Caco-2 (cell line): ENCODE results near the gene SPTBN1. TPM values are rescaled to one million over a fixed set of nuclear protein-coding genes. Genes with fewer than 3 reads are reported as not detected.

Experiments
- BruUV-seq: library from RNA; stranded (reverse); fragments of 400-500 nt; replicated peaks from 2 replicates; lab custom pipeline; 2021; lab: Mats Ljungman, UMichigan
- CTCF ChIA-PET: fragments of 300-600 bp; sonication (Branson Sonifier 250); formaldehyde crosslinking; loops from one replicate; lab custom pipeline; 2022; ENCODE audit warnings: antibody characterized with exemption; lab: Charles Lee
- POLR2A ChIA-PET: fragments of 300-600 bp; sonication (Branson Sonifier 250); formaldehyde crosslinking; loops from one replicate; lab custom pipeline; 2022; ENCODE audit warnings: antibody characterized with exemption; lab: Charles Lee
- DNase-seq, 2 experiments: peaks; one replicate each; pipeline versions ENCODE4 v3.0.0 to v3.0.0-alpha.2; 2020 to 2022
- H3K27me3 ChIP-seq: replicated peaks from 2 replicates; pipeline ENCODE4 v1.6.0; 2011; ENCODE audit warnings: low read length; ENCODE audit not compliant: control insufficient read depth, insufficient read depth
- H3K36me3 ChIP-seq: 2 replicates; pipeline ENCODE4 v1.5.1; 2011; ENCODE audit warnings: low read length; ENCODE audit not compliant: control insufficient read depth, insufficient read depth
- H3K4me1 ChIP-seq: fragments of 250-450 bp; sonication (Bioruptor Pico); 2 replicates; pipeline ENCODE4 v1.5.1; 2020; ENCODE audit warnings: mild to moderate bottlenecking
- H3K4me3 ChIP-seq: 2 replicates; pipeline ENCODE4 v1.5.1; 2011; ENCODE audit warnings: low read depth, mild to moderate bottlenecking, control low read depth, low read length
- H3K9me3 ChIP-seq: fragments of 250-450 bp; sonication (Bioruptor Pico); 2 replicates; pipeline ENCODE4 v1.5.1; 2020; ENCODE audit warnings: mild to moderate bottlenecking, moderate library complexity
- H3K27ac Mint-ChIP-seq: one replicate; pipeline ENCODE4 v1.8.0; 2022; ENCODE audit warnings: mixed read lengths; ENCODE audit not compliant: unreplicated experiment
- H3K27me3 Mint-ChIP-seq: one replicate; pipeline ENCODE4 v1.8.0; 2022; ENCODE audit warnings: mixed read lengths; ENCODE audit not compliant: insufficient read depth, unreplicated experiment
- H3K36me3 Mint-ChIP-seq: one replicate; pipeline ENCODE4 v1.8.0; 2022; ENCODE audit warnings: mild to moderate bottlenecking, mixed read lengths; ENCODE audit not compliant: insufficient read depth, unreplicated experiment
- H3K4me1 Mint-ChIP-seq: one replicate; pipeline ENCODE4 v1.8.0; 2022; ENCODE audit warnings: low read depth, mixed read lengths; ENCODE audit not compliant: unreplicated experiment
- H3K4me3 Mint-ChIP-seq: one replicate; pipeline ENCODE4 v1.8.0; 2022; ENCODE audit warnings: mild to moderate bottlenecking, moderate library complexity, mixed read lengths; ENCODE audit not compliant: unreplicated experiment
- H3K9me3 Mint-ChIP-seq: one replicate; pipeline ENCODE4 v1.8.0; 2022; ENCODE audit warnings: mixed read lengths; ENCODE audit not compliant: unreplicated experiment
- intact Hi-C: fragments of 100-400 bp; cut with micrococcal nuclease; formaldehyde crosslinking; loops from one replicate; pipeline ENCODE4 v1.10.0; 2022; ENCODE audit not compliant: unreplicated experiment
- total RNA-seq: library from RNA; stranded (reverse); gene quantifications from 2 replicates; pipeline ENCODE4 v1.2.3, GENCODE V29; 2022
- TF ChIP-seq, protein P1 (sequence below), 2 experiments: fragments of 200-600 bp in 1 of 2; IDR thresholded peaks; 1 replicate in 1 of 2; 2 replicates in 1 of 2; pipeline versions ENCODE4 v1.5.1 to v1.8.0; 2011 to 2022; ENCODE audit warnings: antibody characterized with exemption in 1 of 2, control low read depth in 1 of 2, inconsistent platforms in 1 of 2, low read depth in 1 of 2, low read length in 1 of 2, mild to moderate bottlenecking in 1 of 2, moderate library complexity in 1 of 2; ENCODE audit not compliant: insufficient read depth in 1 of 2, severe bottlenecking in 1 of 2, unreplicated experiment in 1 of 2

Gene SPTBN1
- total RNA-seq, 1 experiment from 2014 or later: 361 TPM

DNA sequence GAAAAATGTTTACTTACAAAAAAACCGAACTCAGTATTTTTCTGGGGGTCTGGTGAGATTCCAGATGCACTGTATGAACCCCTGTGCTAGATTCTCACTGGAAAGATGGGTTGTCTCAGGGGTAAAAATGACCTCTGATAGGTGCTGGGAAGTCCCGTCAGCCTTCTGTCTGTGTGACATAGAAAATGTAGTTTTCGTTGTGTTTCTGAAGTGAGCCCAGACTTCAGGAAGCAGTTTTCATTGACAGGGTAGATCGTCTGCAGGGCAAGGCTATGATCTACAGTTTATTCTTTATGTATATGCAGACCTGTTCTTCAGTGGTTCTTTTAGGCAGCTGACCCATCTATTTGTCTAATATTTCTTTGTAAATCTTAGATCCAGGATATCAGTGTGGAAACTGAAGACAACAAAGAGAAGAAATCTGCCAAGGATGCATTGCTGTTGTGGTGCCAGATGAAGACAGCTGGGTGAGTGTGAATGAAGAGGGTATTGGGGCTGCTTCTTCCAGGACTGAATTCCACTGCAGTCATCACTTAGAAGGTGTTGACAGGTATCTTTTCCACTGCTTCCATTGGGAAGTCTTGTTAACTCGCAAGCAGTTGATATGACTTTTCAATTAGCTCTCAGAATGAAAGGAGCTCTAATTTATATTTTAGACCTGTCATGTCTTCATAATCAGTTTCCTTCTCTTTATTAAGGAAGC lies 159.9 kb downstream of the SPTBN1 start:
- Mint-ChIP-seq H3K27me3 (no peaks in the 10 kb centered on the region), H3K9me3 (no peaks in the 10 kb centered on the region), H3K4me1 (peaks cover 17% of the 10 kb centered on the region), H3K36me3 (peaks cover 95% of the 10 kb centered on the region), H3K4me3 (no peak overlapping the region), H3K27ac (no peak overlapping the region)
- no peak for DNase-seq
- no peaks in the 10 kb centered on the region for H3K4me1 ChIP-seq
- H3K4me3 ChIP-seq: no peak overlapping the region
- ChIA-PET POLR2A (interaction anchor here (0.5 kb wide), 1 partner anchor 85 kb away, joined by 4 read pairs; no protein-coding TSS in a partner anchor), CTCF (no interaction called here)
- H3K36me3 ChIP-seq: peaks cover 10% of the 10 kb centered on the region
- intact Hi-C loops: no loop called here
- no TSS peak for BruUV-seq
- no peaks in the 10 kb centered on the region for H3K9me3 ChIP-seq
- TF ChIP-seq, protein P1, sequence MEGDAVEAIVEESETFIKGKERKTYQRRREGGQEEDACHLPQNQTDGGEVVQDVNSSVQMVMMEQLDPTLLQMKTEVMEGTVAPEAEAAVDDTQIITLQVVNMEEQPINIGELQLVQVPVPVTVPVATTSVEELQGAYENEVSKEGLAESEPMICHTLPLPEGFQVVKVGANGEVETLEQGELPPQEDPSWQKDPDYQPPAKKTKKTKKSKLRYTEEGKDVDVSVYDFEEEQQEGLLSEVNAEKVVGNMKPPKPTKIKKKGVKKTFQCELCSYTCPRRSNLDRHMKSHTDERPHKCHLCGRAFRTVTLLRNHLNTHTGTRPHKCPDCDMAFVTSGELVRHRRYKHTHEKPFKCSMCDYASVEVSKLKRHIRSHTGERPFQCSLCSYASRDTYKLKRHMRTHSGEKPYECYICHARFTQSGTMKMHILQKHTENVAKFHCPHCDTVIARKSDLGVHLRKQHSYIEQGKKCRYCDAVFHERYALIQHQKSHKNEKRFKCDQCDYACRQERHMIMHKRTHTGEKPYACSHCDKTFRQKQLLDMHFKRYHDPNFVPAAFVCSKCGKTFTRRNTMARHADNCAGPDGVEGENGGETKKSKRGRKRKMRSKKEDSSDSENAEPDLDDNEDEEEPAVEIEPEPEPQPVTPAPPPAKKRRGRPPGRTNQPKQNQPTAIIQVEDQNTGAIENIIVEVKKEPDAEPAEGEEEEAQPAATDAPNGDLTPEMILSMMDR (IDR thresholded peaks at IDR 0.05; ENCODE audit: insufficient read depth in 1 of 2, low read depth in 1 of 2, low read length in 1 of 2, severe bottlenecking in 1 of 2, unreplicated experiment in 1 of 2): no peak
- H3K27me3 ChIP-seq: no peaks in the 10 kb centered on the region

DNA sequence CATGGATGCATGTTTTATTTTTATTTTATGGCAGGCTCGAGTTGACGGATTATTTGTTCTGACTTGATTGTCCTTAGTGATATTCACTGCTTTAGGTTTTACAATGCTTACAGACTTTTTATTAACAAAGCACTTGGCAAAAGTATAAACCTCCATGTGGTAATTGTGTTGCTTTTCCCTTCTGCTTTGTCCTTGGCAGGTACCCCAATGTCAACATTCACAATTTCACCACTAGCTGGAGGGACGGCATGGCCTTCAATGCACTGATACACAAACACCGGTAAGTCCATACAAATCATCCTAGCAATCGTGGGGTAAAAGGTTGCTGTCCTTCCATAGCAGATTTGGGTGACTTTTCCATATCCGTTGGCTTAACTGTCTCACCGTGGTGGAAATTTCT lies 161.3 kb downstream of the SPTBN1 start:
- no peak for DNase-seq
- Mint-ChIP-seq H3K9me3 (no peaks in the 10 kb centered on the region), H3K36me3 (peaks cover 98% of the 10 kb centered on the region), H3K4me1 (peaks cover 15% of the 10 kb centered on the region), H3K27ac (no peak overlapping the region), H3K27me3 (no peaks in the 10 kb centered on the region), H3K4me3 (no peak overlapping the region)
- Histone ChIP-seq H3K4me3 (no peak overlapping the region), H3K27me3 (no peaks in the 10 kb centered on the region), H3K4me1 (no peaks in the 10 kb centered on the region), H3K36me3 (peaks cover 13% of the 10 kb centered on the region), H3K9me3 (no peaks in the 10 kb centered on the region)
- intact Hi-C loops: no loop called here
- ChIA-PET POLR2A (no interaction called here), CTCF (no interaction called here)
- no TSS peak for BruUV-seq
- TF ChIP-seq, protein P1 (IDR thresholded peaks at IDR 0.05; ENCODE audit: insufficient read depth in 1 of 2, low read depth in 1 of 2, low read length in 1 of 2, severe bottlenecking in 1 of 2, unreplicated experiment in 1 of 2): no peak

DNA sequence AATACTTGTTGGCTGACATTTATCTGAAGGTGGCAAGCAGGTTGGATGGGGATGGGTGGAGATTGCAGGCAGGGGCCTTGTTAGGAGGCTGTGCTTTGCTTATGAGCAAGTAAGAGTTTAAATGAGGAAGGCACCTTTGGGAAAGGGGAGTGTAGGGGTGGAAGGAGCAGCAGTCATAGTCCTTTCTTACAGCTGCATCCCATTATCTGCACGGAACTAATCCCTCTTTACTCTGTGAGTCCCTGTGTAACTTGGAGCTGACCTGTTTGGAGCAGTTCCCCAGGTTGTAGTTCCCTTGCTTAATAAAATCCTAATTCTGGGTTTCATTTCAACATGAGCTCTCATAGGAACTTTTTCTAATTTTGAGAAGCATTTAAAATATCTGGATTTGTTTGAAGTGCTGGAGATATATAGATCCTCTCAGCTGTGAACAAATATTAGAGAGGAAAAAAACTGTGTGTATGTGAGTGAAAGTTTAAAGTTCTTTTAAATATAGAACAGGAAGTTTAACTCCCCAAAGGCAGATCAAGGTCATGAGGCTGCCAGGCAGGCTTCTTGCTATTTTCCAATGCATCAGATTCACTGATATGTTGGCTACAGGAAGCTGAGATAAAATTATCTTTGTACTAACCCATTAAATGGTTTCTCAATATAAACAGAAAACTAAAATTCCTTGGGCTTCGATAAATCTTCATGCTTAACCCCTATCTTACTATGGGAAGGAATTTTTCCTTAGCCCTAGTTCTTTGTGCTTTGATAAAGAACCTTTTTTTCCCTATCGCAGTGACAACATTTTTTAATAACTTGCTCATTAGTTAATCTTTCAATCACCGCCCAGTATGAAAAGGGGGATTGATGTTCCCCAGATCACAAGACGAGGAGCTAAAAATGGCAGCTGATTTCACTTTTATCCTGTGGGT lies 162.8 kb downstream of the SPTBN1 start:
- TF ChIP-seq, protein P1 (IDR thresholded peaks at IDR 0.05; ENCODE audit: insufficient read depth in 1 of 2, low read depth in 1 of 2, low read length in 1 of 2, severe bottlenecking in 1 of 2, unreplicated experiment in 1 of 2): no peak
- CTCF ChIA-PET: no interaction called here
- no peaks in the 10 kb centered on the region for H3K4me1 ChIP-seq
- DNase-seq: no peak
- no peaks in the 10 kb centered on the region for H3K27me3 ChIP-seq
- BruUV-seq: no TSS peak
- intact Hi-C loops: no loop called here
- H3K36me3 ChIP-seq: peaks cover 13% of the 10 kb centered on the region
- POLR2A ChIA-PET: no interaction called here
- Mint-ChIP-seq H3K9me3 (no peaks in the 10 kb centered on the region), H3K27ac (peak overlapping the region; percentile 15), H3K36me3 (peaks cover 98% of the 10 kb centered on the region), H3K27me3 (no peaks in the 10 kb centered on the region), H3K4me1 (peaks cover 15% of the 10 kb centered on the region), H3K4me3 (no peak overlapping the region)
- no peaks in the 10 kb centered on the region for H3K9me3 ChIP-seq
- no peak overlapping the region for H3K4me3 ChIP-seq
